SK-N-MC (cell line): ENCODE measurements around the gene CYB5A.

ENCODE experiments used
- EZH2 ChIP-seq: fragments of 200-600 bp; sonication (generic); IDR thresholded peaks from one replicate; pipeline ENCODE4 v1.6.1; 2017; ENCODE audit warnings: antibody characterized with exemption
- POLR2AphosphoS5 ChIP-seq: IDR thresholded peaks from 2 replicates; pipeline ENCODE4 v1.6.1; 2012; ENCODE audit warnings: mild to moderate bottlenecking, low read depth, low read length, borderline replicate concordance

- TF ChIP-seq POLR2AphosphoS5 (no peak), EZH2 (no peak)
Observed at GRCh38 chr18:74265546-74266098, 26.1 kb downstream of the CYB5A start.
